A549 (cell line): ENCODE results near the gene KIF1C. TPM values are rescaled to one million over a fixed set of nuclear protein-coding genes. Genes with fewer than 3 reads are reported as not detected.

ENCODE experiments used
- CBX2 ChIP-seq: fragments of 200-600 bp; sonication (generic); IDR thresholded peaks from 2 replicates; pipeline ENCODE4 v1.6.1; 2016; ENCODE audit warnings: low read depth, mild to moderate bottlenecking, borderline replicate concordance
- CBX8 ChIP-seq: fragments of 200-600 bp; sonication (generic); IDR thresholded peaks from 2 replicates; pipeline ENCODE4 v1.6.1; 2016
- CEBPB ChIP-seq, 2 experiments: fragments of >200 bp in 1 of 2; sonication (Bioruptor Twin) in 1 of 2; formaldehyde crosslinking in 1 of 2; IDR thresholded peaks; 2 replicates each; pipeline ENCODE4 v1.6.1; 2012 to 2016
- CTCF ChIP-seq: fragments of >200 bp; sonication (Bioruptor Twin); formaldehyde crosslinking; IDR thresholded peaks from 3 replicates; pipeline ENCODE4 v1.5.1; 2016
- E2F6 ChIP-seq: IDR thresholded peaks from 2 replicates; pipeline ENCODE4 v1.6.1; 2012; ENCODE audit warnings: low read depth, borderline replicate concordance
- EHF ChIP-seq: fragments of 250-450 bp; sonication (Bioruptor Pico); IDR thresholded peaks from 2 replicates; pipeline ENCODE4 v1.5.0; 2020; ENCODE audit warnings: mild to moderate bottlenecking
- EP300 ChIP-seq, 2 experiments: fragments of >200 bp; sonication (Bioruptor Twin); formaldehyde crosslinking; IDR thresholded peaks; 2 replicates in 1 of 2; 3 replicates in 1 of 2; pipeline ENCODE4 v1.6.1; 2016 to 2017
- ESRRA ChIP-seq: fragments of 150-350 bp; IDR thresholded peaks from 2 replicates; pipeline ENCODE4 v1.6.1; 2014; ENCODE audit warnings: mild to moderate bottlenecking, low read length, borderline replicate concordance
- FOSL2 ChIP-seq, 2 experiments: fragments of 450-650 bp in 1 of 2; fragments of >200 bp in 1 of 2; sonication (Bioruptor Twin) in 1 of 2; formaldehyde crosslinking; IDR thresholded peaks; 2 replicates each; pipeline versions ENCODE4 v1.5.0 to v1.6.1; 2016 to 2020; ENCODE audit warnings: mild to moderate bottlenecking in 1 of 2, moderate library complexity in 1 of 2
- GATA3 ChIP-seq: IDR thresholded peaks from 2 replicates; pipeline ENCODE4 v1.6.1; 2012; ENCODE audit warnings: borderline replicate concordance
- JUN ChIP-seq, 2 experiments: fragments of >200 bp; sonication (Bioruptor Twin); formaldehyde crosslinking; IDR thresholded peaks; 2 replicates in 1 of 2; 3 replicates in 1 of 2; pipeline ENCODE4 v1.6.1; 2016 to 2017
- MAFK ChIP-seq: fragments of 450-650 bp; IDR thresholded peaks from 2 replicates; pipeline ENCODE4 v1.6.1; 2014; ENCODE audit not compliant: partially characterized antibody
- MAZ ChIP-seq: fragments of 150-350 bp; IDR thresholded peaks from 2 replicates; pipeline ENCODE4 v1.6.1; 2014; ENCODE audit warnings: antibody characterized with exemption, low read depth, low read length, borderline replicate concordance
- NR3C1 ChIP-seq: fragments of >200 bp; sonication (Bioruptor Twin); formaldehyde crosslinking; IDR thresholded peaks from 3 replicates; pipeline ENCODE4 v1.6.1; 2017
- POLR2A ChIP-seq: IDR thresholded peaks from 2 replicates; pipeline ENCODE4 v1.6.1; 2012; ENCODE audit warnings: mild to moderate bottlenecking, low read length
- POLR2AphosphoS2 ChIP-seq: conservative IDR thresholded peaks from 2 replicates; pipeline ENCODE4 v1.6.1; 2012; ENCODE audit warnings: low read length, improper control_type of control experiment, inconsistent platforms
- RARB ChIP-seq: fragments of 250-450 bp; sonication (Bioruptor Pico); IDR thresholded peaks from 2 replicates; pipeline ENCODE4 v1.8.0; 2021; ENCODE audit warnings: mild to moderate bottlenecking, moderate library complexity
- RNF2 ChIP-seq: fragments of 200-600 bp; sonication (generic); IDR thresholded peaks from 2 replicates; pipeline ENCODE4 v1.6.1; 2016; ENCODE audit warnings: low read depth, mild to moderate bottlenecking, antibody characterized with exemption, moderate library complexity, borderline replicate concordance
- SMC3 ChIP-seq: fragments of >200 bp; sonication (Bioruptor Twin); formaldehyde crosslinking; IDR thresholded peaks from 3 replicates; pipeline ENCODE4 v1.6.1; 2018; ENCODE audit warnings: inconsistent platforms
- SREBF2 ChIP-seq: fragments of 450-650 bp; IDR thresholded peaks from 2 replicates; pipeline ENCODE4 v1.6.1; 2014; ENCODE audit warnings: mild to moderate bottlenecking, moderate library complexity
- TFCP2L1 ChIP-seq: fragments of 250-450 bp; sonication (Bioruptor Pico); IDR thresholded peaks from 2 replicates; pipeline ENCODE4 v1.5.0; 2021; ENCODE audit warnings: mild to moderate bottlenecking
- USF2 ChIP-seq: fragments of 450-650 bp; IDR thresholded peaks from 2 replicates; pipeline ENCODE4 v1.6.1; 2014; ENCODE audit warnings: antibody characterized with exemption
- ZNF302 ChIP-seq: fragments of 250-450 bp; sonication (Bioruptor Pico); IDR thresholded peaks from 2 replicates; pipeline ENCODE4 v1.9.0; 2021; ENCODE audit warnings: inconsistent platforms, mild to moderate bottlenecking, moderate library complexity
- polyA plus RNA-seq, 4 experiments: library from polyadenylated mRNA; depleted of rRNA in 3 of 4; stranded (reverse); fragments of >200 nt; fragmentation: RNase III in 1 of 4; extraction: RNeasy Plus Mini Kit Qiagen cat#74134 plus additional on column Dnase treatment in 1 of 4; gene quantifications; 2 replicates in 3 of 4; 3 replicates in 1 of 4; pipeline ENCODE4 v1.2.3, GENCODE V29; 2011 to 2017
- TF ChIP-seq, protein P1 (sequence below): fragments of >200 bp; sonication (Bioruptor Twin); formaldehyde crosslinking; IDR thresholded peaks from 3 replicates; pipeline ENCODE4 v1.6.1; 2016
- TF ChIP-seq, protein P2 (sequence below): fragments of 200-600 bp; sonication (generic); IDR thresholded peaks from 2 replicates; pipeline ENCODE4 v1.6.1; 2016; ENCODE audit warnings: antibody characterized with exemption, mild to moderate bottlenecking, moderate library complexity
- TF ChIP-seq, protein P3 (sequence below): fragments of 250-450 bp; sonication (Bioruptor Pico); IDR thresholded peaks from 2 replicates; pipeline ENCODE4 v1.5.0; 2021; ENCODE audit warnings: mild to moderate bottlenecking, moderate library complexity, borderline replicate concordance
- TF ChIP-seq, protein P4 (sequence below): IDR thresholded peaks from 2 replicates; pipeline ENCODE4 v1.6.1; 2012

The KIF1C gene
- polyA plus RNA-seq, 2 of the 4 experiments (the other 2 are of a cell fraction): 48.4 to 77.4 TPM

DNA sequence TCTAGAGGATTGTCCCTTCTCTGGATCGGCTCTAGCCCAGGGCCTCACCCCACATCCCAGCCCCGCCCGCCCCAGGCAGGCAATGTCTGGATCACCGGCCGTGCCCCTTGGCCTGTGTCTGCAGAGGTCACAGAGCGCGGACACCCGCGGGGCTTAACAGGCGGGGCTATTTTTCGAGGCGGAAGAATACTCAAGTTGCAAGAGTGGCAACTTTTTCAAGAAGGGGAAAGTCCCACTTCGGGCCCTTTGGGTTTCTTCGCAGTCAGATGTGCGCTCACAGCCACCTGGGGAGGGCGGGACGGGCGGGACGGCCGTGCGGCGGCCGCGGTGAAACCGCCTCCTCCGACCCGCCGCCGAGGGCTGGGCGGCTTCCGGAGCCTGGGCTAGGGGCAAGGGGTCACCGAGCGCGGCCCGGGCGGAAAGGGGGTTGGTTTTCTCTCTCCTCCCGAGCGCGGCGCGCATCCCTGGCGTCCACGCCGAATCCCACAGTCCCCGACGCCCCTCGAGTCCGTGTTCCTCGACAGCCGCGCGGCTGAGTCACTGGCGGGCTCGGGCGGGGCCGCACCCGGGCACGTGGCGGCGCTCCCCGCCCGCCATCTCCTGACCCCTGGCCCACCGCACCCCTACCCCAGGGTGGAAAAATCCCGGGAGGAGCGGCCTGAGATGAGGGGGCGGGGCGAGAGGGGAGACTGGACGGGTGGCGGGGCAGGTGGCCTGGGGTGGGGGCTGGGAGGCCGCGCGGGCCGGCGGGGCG lies 48.3 kb upstream of the KIF1C start (continued):
- TF ChIP-seq JUN (IDR thresholded peaks at IDR 0.05): no peak; a peak in 1 of 5 replicates
- peak in 1 of 2 experiments; percentile 45; a peak in 2 of 5 replicates for TF ChIP-seq EP300 (IDR thresholded peaks at IDR 0.05)
- TF ChIP-seq ESRRA: 0 out of 2 replicates have a peak, but pooled peaks have one; percentile 22
- peak; percentile 64; the same call in 1 of the 2 replicates for TF ChIP-seq TFCP2L1 (CRISPR knock-in tag)
- TF ChIP-seq CEBPB (IDR thresholded peaks at IDR 0.05): 0 out of 4 replicates have a peak, but pooled peaks of 1 of the 2 experiments have one; percentile 9
- TF ChIP-seq GATA3: 0 out of 2 replicates have a peak, but pooled peaks have one; percentile 12
- peak; percentile 9 for TF ChIP-seq RARB (CRISPR knock-in tag)
- TF ChIP-seq, protein P1, sequence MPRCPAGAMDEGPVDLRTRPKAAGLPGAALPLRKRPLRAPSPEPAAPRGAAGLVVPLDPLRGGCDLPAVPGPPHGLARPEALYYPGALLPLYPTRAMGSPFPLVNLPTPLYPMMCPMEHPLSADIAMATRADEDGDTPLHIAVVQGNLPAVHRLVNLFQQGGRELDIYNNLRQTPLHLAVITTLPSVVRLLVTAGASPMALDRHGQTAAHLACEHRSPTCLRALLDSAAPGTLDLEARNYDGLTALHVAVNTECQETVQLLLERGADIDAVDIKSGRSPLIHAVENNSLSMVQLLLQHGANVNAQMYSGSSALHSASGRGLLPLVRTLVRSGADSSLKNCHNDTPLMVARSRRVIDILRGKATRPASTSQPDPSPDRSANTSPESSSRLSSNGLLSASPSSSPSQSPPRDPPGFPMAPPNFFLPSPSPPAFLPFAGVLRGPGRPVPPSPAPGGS: 0 out of 3 replicates have a peak, but pooled peaks have one; percentile 39
- TF ChIP-seq POLR2A: peak; percentile 54
- TF ChIP-seq EHF (CRISPR knock-in tag): no peak
- peak; percentile 98 for TF ChIP-seq E2F6
- TF ChIP-seq, protein P2, sequence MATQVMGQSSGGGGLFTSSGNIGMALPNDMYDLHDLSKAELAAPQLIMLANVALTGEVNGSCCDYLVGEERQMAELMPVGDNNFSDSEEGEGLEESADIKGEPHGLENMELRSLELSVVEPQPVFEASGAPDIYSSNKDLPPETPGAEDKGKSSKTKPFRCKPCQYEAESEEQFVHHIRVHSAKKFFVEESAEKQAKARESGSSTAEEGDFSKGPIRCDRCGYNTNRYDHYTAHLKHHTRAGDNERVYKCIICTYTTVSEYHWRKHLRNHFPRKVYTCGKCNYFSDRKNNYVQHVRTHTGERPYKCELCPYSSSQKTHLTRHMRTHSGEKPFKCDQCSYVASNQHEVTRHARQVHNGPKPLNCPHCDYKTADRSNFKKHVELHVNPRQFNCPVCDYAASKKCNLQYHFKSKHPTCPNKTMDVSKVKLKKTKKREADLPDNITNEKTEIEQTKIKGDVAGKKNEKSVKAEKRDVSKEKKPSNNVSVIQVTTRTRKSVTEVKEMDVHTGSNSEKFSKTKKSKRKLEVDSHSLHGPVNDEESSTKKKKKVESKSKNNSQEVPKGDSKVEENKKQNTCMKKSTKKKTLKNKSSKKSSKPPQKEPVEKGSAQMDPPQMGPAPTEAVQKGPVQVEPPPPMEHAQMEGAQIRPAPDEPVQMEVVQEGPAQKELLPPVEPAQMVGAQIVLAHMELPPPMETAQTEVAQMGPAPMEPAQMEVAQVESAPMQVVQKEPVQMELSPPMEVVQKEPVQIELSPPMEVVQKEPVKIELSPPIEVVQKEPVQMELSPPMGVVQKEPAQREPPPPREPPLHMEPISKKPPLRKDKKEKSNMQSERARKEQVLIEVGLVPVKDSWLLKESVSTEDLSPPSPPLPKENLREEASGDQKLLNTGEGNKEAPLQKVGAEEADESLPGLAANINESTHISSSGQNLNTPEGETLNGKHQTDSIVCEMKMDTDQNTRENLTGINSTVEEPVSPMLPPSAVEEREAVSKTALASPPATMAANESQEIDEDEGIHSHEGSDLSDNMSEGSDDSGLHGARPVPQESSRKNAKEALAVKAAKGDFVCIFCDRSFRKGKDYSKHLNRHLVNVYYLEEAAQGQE: no peak
- TF ChIP-seq MAFK: no peak
- TF ChIP-seq SREBF2: no peak
- TF ChIP-seq, protein P3, sequence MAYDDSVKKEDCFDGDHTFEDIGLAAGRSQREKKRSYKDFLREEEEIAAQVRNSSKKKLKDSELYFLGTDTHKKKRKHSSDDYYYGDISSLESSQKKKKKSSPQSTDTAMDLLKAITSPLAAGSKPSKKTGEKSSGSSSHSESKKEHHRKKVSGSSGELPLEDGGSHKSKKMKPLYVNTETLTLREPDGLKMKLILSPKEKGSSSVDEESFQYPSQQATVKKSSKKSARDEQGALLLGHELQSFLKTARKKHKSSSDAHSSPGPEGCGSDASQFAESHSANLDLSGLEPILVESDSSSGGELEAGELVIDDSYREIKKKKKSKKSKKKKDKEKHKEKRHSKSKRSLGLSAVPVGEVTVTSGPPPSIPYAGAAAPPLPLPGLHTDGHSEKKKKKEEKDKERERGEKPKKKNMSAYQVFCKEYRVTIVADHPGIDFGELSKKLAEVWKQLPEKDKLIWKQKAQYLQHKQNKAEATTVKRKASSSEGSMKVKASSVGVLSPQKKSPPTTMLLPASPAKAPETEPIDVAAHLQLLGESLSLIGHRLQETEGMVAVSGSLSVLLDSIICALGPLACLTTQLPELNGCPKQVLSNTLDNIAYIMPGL (CRISPR knock-in tag): no peak
- no peak for TF ChIP-seq FOSL2 (IDR thresholded peaks at IDR 0.05)
- peak; percentile 83 for TF ChIP-seq FOSL2 (CRISPR knock-in tag; IDR thresholded peaks at IDR 0.05)
- TF ChIP-seq ZNF302 (CRISPR knock-in tag): no peak
- no peak for TF ChIP-seq RNF2
- TF ChIP-seq CTCF: no peak
- peak; percentile 12; the same call in 1 of the 2 replicates for TF ChIP-seq MAZ
- TF ChIP-seq CBX8: no peak
- peak; percentile 17; the same call in 2 of the 3 replicates for TF ChIP-seq SMC3
- TF ChIP-seq, protein P4, sequence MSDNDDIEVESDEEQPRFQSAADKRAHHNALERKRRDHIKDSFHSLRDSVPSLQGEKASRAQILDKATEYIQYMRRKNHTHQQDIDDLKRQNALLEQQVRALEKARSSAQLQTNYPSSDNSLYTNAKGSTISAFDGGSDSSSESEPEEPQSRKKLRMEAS: peak; percentile 99
- TF ChIP-seq USF2: peak; percentile 67
- no peak for TF ChIP-seq NR3C1
- no peak for TF ChIP-seq POLR2AphosphoS2
- no peak for TF ChIP-seq CBX2
